CD14-positive monocyte (primary cell): ENCODE data around the gene BSPH1. TPM values are rescaled to one million over a fixed set of nuclear protein-coding genes. Genes with fewer than 3 reads are reported as not detected.

ENCODE experiments used
- DNase-seq, 3 donors: peaks; one replicate each; pipeline ENCODE4 v3.0.0-alpha.2; 2011 to 2022
- H2AFZ ChIP-seq: 2 replicates; pipeline ENCODE4 v1.6.0; 2012; ENCODE audit warnings: mild to moderate bottlenecking, low read depth, low read length, inconsistent platforms; ENCODE audit not compliant: insufficient read depth, poor library complexity, severe bottlenecking
- H3K27ac ChIP-seq, 2 donors: 1 replicate in 1 of 2; 2 replicates in 1 of 2; pipeline ENCODE4 v1.5.1; 2012 to 2013; ENCODE audit warnings: low read length in 2 of 2, control low read depth in 1 of 2, inconsistent platforms in 1 of 2, low read depth in 1 of 2, mild to moderate bottlenecking in 1 of 2
- H3K27me3 ChIP-seq, 2 donors: one replicate each; pipeline versions ENCODE4 v1.6.0 to v1.6.1; 2011 to 2013; ENCODE audit warnings: low read length in 2 of 2; ENCODE audit not compliant: control insufficient read depth in 2 of 2, insufficient read depth in 2 of 2
- H3K36me3 ChIP-seq, 2 donors: replicated peaks in 1 of 2; 1 replicate in 1 of 2; 2 replicates in 1 of 2; pipeline versions ENCODE4 v1.5.1 to v1.6.1; 2012 to 2013; ENCODE audit warnings: low read length in 2 of 2, control low read depth in 1 of 2, inconsistent platforms in 1 of 2, mild to moderate bottlenecking in 1 of 2; ENCODE audit not compliant: insufficient read depth in 2 of 2, control insufficient read depth in 1 of 2
- H3K4me1 ChIP-seq, 2 donors: 1 replicate in 1 of 2; 2 replicates in 1 of 2; pipeline versions ENCODE4 v1.5.1 to v1.6.1; 2012 to 2013; ENCODE audit warnings: low read length in 2 of 2, control low read depth in 1 of 2, inconsistent platforms in 1 of 2, mild to moderate bottlenecking in 1 of 2, moderate library complexity in 1 of 2; ENCODE audit not compliant: insufficient read depth in 2 of 2, control insufficient read depth in 1 of 2
- H3K4me2 ChIP-seq: replicated peaks from 2 replicates; pipeline ENCODE3; 2012; ENCODE audit warnings: low read length, moderate library complexity, mild to moderate bottlenecking; ENCODE audit not compliant: poor library complexity, severe bottlenecking; ENCODE audit errors: extremely low read depth
- H3K4me3 ChIP-seq, 3 experiments: fragments of 200-600 bp in 1 of 3; sonication (generic) in 1 of 3; replicated peaks in 1 of 3; 1 replicate in 2 of 3; 2 replicates in 1 of 3; pipeline ENCODE4 v1.5.1; 2011 to 2013; ENCODE audit warnings: low read length in 3 of 3, mild to moderate bottlenecking in 3 of 3, control low read depth in 2 of 3, low read depth in 2 of 3, inconsistent platforms in 1 of 3, moderate library complexity in 1 of 3
- H3K79me2 ChIP-seq: 2 replicates; pipeline ENCODE4 v1.6.0; 2012; ENCODE audit warnings: mild to moderate bottlenecking, control low read depth, inconsistent platforms, low read length, moderate library complexity; ENCODE audit not compliant: insufficient read depth
- H3K9ac ChIP-seq: 2 replicates; pipeline ENCODE4 v1.6.0; 2017; ENCODE audit warnings: low read length, mild to moderate bottlenecking; ENCODE audit not compliant: insufficient read depth, poor library complexity, severe bottlenecking
- H3K9me3 ChIP-seq, 2 donors: replicated peaks in 1 of 2; 1 replicate in 1 of 2; 2 replicates in 1 of 2; pipeline versions ENCODE4 v1.5.1 to v1.6.1; 2012 to 2013; ENCODE audit warnings: low read length in 2 of 2, control low read depth in 1 of 2; ENCODE audit not compliant: control insufficient read depth in 1 of 2, insufficient read depth in 1 of 2
- H4K20me1 ChIP-seq: 2 replicates; pipeline ENCODE4 v1.6.0; 2012; ENCODE audit warnings: mild to moderate bottlenecking, low read length, control low read depth, moderate library complexity; ENCODE audit not compliant: insufficient read depth
- H3K27ac Mint-ChIP-seq, 7 donors: one replicate each; pipeline ENCODE4 v1.8.0; 2020; ENCODE audit warnings: mild to moderate bottlenecking in 7 of 7, mixed read lengths in 7 of 7, moderate library complexity in 6 of 7, inconsistent platforms in 2 of 7
- H3K27me3 Mint-ChIP-seq, 3 donors: one replicate each; pipeline ENCODE4 v1.8.0; 2021 to 2022; ENCODE audit warnings: low read depth in 3 of 3, mild to moderate bottlenecking in 3 of 3, mixed read lengths in 3 of 3, moderate library complexity in 3 of 3, inconsistent platforms in 1 of 3
- H3K36me3 Mint-ChIP-seq, 2 donors: one replicate each; pipeline ENCODE4 v1.8.0; 2020; ENCODE audit warnings: mixed read lengths in 2 of 2, inconsistent platforms in 1 of 2, mild to moderate bottlenecking in 1 of 2
- H3K4me1 Mint-ChIP-seq: one replicate; pipeline ENCODE4 v1.8.0; 2020; ENCODE audit warnings: mild to moderate bottlenecking, mixed read lengths
- H3K4me3 Mint-ChIP-seq, 2 donors: one replicate each; pipeline ENCODE4 v1.8.0; 2020; ENCODE audit warnings: mild to moderate bottlenecking in 2 of 2, mixed read lengths in 2 of 2, moderate library complexity in 1 of 2
- H3K9me3 Mint-ChIP-seq, 7 donors: one replicate each; pipeline ENCODE4 v1.8.0; 2020 to 2022; ENCODE audit warnings: mixed read lengths in 7 of 7, mild to moderate bottlenecking in 6 of 7, moderate library complexity in 6 of 7, inconsistent platforms in 2 of 7
- CTCF ChIP-seq: fragments of 200-600 bp; IDR thresholded peaks from one replicate; pipeline ENCODE4 v1.8.0; 2022; ENCODE audit warnings: antibody characterized with exemption, mild to moderate bottlenecking
- WGBS: methylation state at CpG from one replicate; pipeline ENCODE4 v1.1.5; 2013; ENCODE audit warnings: missing lambda C conversion rate; ENCODE audit not compliant: insufficient coverage; 5-methylcytosine and 5-hydroxymethylcytosine counted together
- intact Hi-C, 2 donors: fragments of 100-400 bp; cut with micrococcal nuclease; formaldehyde crosslinking; loops; one replicate each; pipeline versions ENCODE4 v1.15.0 to v1.15.1; 2023
- polyA minus RNA-seq: library from RNA; depleted of rRNA, polyadenylated mRNA; stranded (reverse); fragments of >200 nt; gene quantifications from 2 replicates; pipeline ENCODE4 v1.2.3, GENCODE V29; 2012
- polyA plus RNA-seq, 3 donors: library from polyadenylated mRNA; depleted of rRNA in 1 of 3; unstranded in 2 of 3; stranded (reverse) in 1 of 3; fragments of 300-500 nt in 2 of 3; fragments of >200 nt in 1 of 3; fragmentation: Illumina TruSeq in 2 of 3; gene quantifications; 1 replicate in 2 of 3; 2 replicates in 1 of 3; pipeline ENCODE4 v1.2.3, GENCODE V29; 2012 to 2021
- total RNA-seq, 12 experiments: library from RNA in 1 of 12; stranded (reverse) in 1 of 12; fragments of 120-200 nt in 1 of 12; gene quantifications; one replicate each; pipeline ENCODE4 v1.2.4 and lab custom pipeline; 2013 to 2026; ENCODE audit warnings: mixed read lengths in 6 of 12, inconsistent platforms in 1 of 12

Gene BSPH1
- total RNA-seq (2013) = not detected
- polyA plus RNA-seq (not detected), polyA minus RNA-seq (not detected in 2 replicates), total RNA-seq (lab: John Stamatoyannopoulos, UW) (0 to 0.35 (median 0) reads per million in 11 experiments)

- Histone ChIP-seq H3K4me2 (no peak within 1 kb of the TSS), H3K36me3 (no peaks in the 10 kb centered on the region), H3K4me3 (no peak within 1 kb of the TSS), H3K27me3 (peaks cover 0 to 2% of the 10 kb centered on the region in 2 donors), H3K4me1 (no peaks in the 10 kb centered on the region), H3K9me3 (no peaks in the 10 kb centered on the region), H2AFZ (no peak within 1 kb of the TSS), H3K27ac (no peak within 1 kb of the TSS), H3K79me2 (no peaks in the 10 kb centered on the region), H3K9ac (no peak within 1 kb of the TSS), H4K20me1 (no peaks in the 10 kb centered on the region)
- peak within 1 kb of the TSS in 1 of 2 donors; percentile 21 for H3K4me3 Mint-ChIP-seq
- no peaks in the 10 kb centered on the region for H3K36me3 Mint-ChIP-seq
- DNase-seq = no peak
- no peak for TF ChIP-seq CTCF
- intact Hi-C loops = no loop called here
- H3K27me3 Mint-ChIP-seq = peaks cover 15 to 18% (median 17%) of the 10 kb centered on the region in 3 donors
- H3K27ac Mint-ChIP-seq = no peak within 1 kb of the TSS
- H3K9me3 Mint-ChIP-seq = peaks cover 0 to 2% (median 0%) of the 10 kb centered on the region in 7 donors
- 63% methylated on average over 1 of the region's 2 CpGs for WGBS
- no peaks in the 10 kb centered on the region for H3K4me1 Mint-ChIP-seq
These were observed at the start of gene BSPH1 for GRCh38 chr19:47992070-47992469. BSPH1 (minus strand) TSS chr19:47992170; CDS start chr19:47992081, 89 bp downstream.

- Histone ChIP-seq H3K9ac (no peak overlapping the region), H3K4me1 (no peaks in the 10 kb centered on the region), H3K27me3 (no peaks in the 10 kb centered on the region), H3K4me3 (no peak overlapping the region), H3K79me2 (no peaks in the 10 kb centered on the region), H3K36me3 (no peaks in the 10 kb centered on the region), H4K20me1 (no peaks in the 10 kb centered on the region), H3K4me2 (no peak overlapping the region), H3K27ac (no peak overlapping the region), H2AFZ (no peak overlapping the region), H3K9me3 (peaks cover 12 to 14% of the 10 kb centered on the region in 2 donors)
- intact Hi-C loops = no loop called here
- Mint-ChIP-seq H3K9me3 (peaks cover 2 to 21% (median 13%) of the 10 kb centered on the region in 7 donors), H3K4me1 (no peaks in the 10 kb centered on the region), H3K36me3 (no peaks in the 10 kb centered on the region), H3K27ac (no peak overlapping the region), H3K4me3 (no peak overlapping the region), H3K27me3 (peaks cover 4 to 12% (median 7%) of the 10 kb centered on the region in 3 donors)
- TF ChIP-seq CTCF = no peak
- no peak for DNase-seq
- WGBS = no CpG with 5 or more reads among the region's 2 CpGs
These were observed 44.8 kb upstream of the BSPH1 start for GRCh38 chr19:48036765-48037164.
